NCI-H345 treated with DMSO at 0.1 percent for 48 hours (cell line): ENCODE results near the gene TOR1A.

ENCODE experiments used
- DNase-seq: peaks from one replicate; lab custom pipeline; 2025; ENCODE audit not compliant: unreplicated experiment; lab: John Stamatoyannopoulos, UW

TOR1A gene

GRCh38 chr9:129823935-129824601 lies at the start of gene TOR1A:
Gene TOR1A (minus strand): TSS chr9:129824136. CDS start chr9:129824085, 51 bp downstream.
- DNase-seq, result peak; percentile 94

- no peak for DNase-seq
Observed at GRCh38 chr9:129871046-129871445, 47.1 kb upstream of the TOR1A start.

- no peak for DNase-seq
Observed at GRCh38 chr9:129869585-129870501, 45.9 kb upstream of the TOR1A start.

- DNase-seq, result no peak
Observed at GRCh38 chr9:129868872-129869486, 45.0 kb upstream of the TOR1A start.

GRCh38 chr9:129868023-129868871 lies 44.3 kb upstream of the TOR1A start:
- no peak for DNase-seq

GRCh38 chr9:129867136-129868022 lies 43.4 kb upstream of the TOR1A start:
- no peak for DNase-seq

GRCh38 chr9:129866394-129867135 lies 42.6 kb upstream of the TOR1A start:
- DNase-seq, result no peak

- DNase-seq, result no peak
Observed at GRCh38 chr9:129865668-129866320, 41.9 kb upstream of the TOR1A start.

- DNase-seq, result no peak
Observed at GRCh38 chr9:129864991-129865647, 41.2 kb upstream of the TOR1A start.

GRCh38 chr9:129863059-129863690 lies 39.2 kb upstream of the TOR1A start:
- no peak for DNase-seq

- DNase-seq, result no peak
Observed at GRCh38 chr9:129861447-129861827, 37.5 kb upstream of the TOR1A start.

GRCh38 chr9:129860653-129861446 lies 36.9 kb upstream of the TOR1A start:
- no peak for DNase-seq

- DNase-seq, result no peak
Observed at GRCh38 chr9:129858167-129858962, 34.4 kb upstream of the TOR1A start.

- no peak for DNase-seq
Observed at GRCh38 chr9:129857207-129857606, 33.3 kb upstream of the TOR1A start.

- no peak for DNase-seq
Observed at GRCh38 chr9:129854588-129855110, 30.7 kb upstream of the TOR1A start.

GRCh38 chr9:129853614-129854013 lies 29.7 kb upstream of the TOR1A start:
- DNase-seq, result no peak
